ENCODE data around the gene AOAH.
"Not testable (repeated sequence)": the region's sequence is repeated elsewhere in the genome, so short reads cannot be mapped to it uniquely, and the experiment has no call there.

The AOAH gene

GRCh38 chr7:36736090-36736898 lies 12.0 kb upstream of the AOAH start:
- no peak for DNase-seq (ENCODE audit: low spot score)

GRCh38 chr7:36735172-36735571 lies 10.9 kb upstream of the AOAH start:
- no peak for DNase-seq (ENCODE audit: low spot score)

- DNase-seq (ENCODE audit: low spot score), result no peak
Measured at GRCh38 chr7:36734731-36735130, 10.4 kb upstream of the AOAH start.

GRCh38 chr7:36733411-36733810 lies 9.1 kb upstream of the AOAH start:
- no peak for DNase-seq (ENCODE audit: low spot score)

GRCh38 chr7:36732806-36733205 lies 8.5 kb upstream of the AOAH start:
- DNase-seq (ENCODE audit: low spot score), result no peak

- DNase-seq (ENCODE audit: low spot score), result no peak
Measured at GRCh38 chr7:36730046-36730445, 5.8 kb upstream of the AOAH start.

GRCh38 chr7:36728143-36728542 lies 3.8 kb upstream of the AOAH start:
- no peak for DNase-seq (ENCODE audit: low spot score)

- no peak for DNase-seq (ENCODE audit: low spot score)
Measured at GRCh38 chr7:36726806-36727503, 2.7 kb upstream of the AOAH start.

- no peak for DNase-seq (ENCODE audit: low spot score)
Measured at GRCh38 chr7:36726311-36726710, 2.0 kb upstream of the AOAH start.

- DNase-seq (ENCODE audit: low spot score), result no peak
Measured at GRCh38 chr7:36724996-36725395, 702 bp upstream of the AOAH start.

GRCh38 chr7:36723291-36723690 lies 1.0 kb downstream of the AOAH start:
- no peak for DNase-seq (ENCODE audit: low spot score)

GRCh38 chr7:36719083-36719632 lies 5.1 kb downstream of the AOAH start:
- DNase-seq (ENCODE audit: low spot score), result no peak

GRCh38 chr7:36717586-36717985 lies 6.7 kb downstream of the AOAH start:
- DNase-seq (ENCODE audit: low spot score), result no peak

GRCh38 chr7:36716802-36717201 lies 7.5 kb downstream of the AOAH start:
- not testable (repeated sequence) for DNase-seq (ENCODE audit: low spot score)

- no peak for DNase-seq (ENCODE audit: low spot score)
Measured at GRCh38 chr7:36712015-36712414, 12.3 kb downstream of the AOAH start.

GRCh38 chr7:36711256-36711655 lies 13.0 kb downstream of the AOAH start:
- no peak for DNase-seq (ENCODE audit: low spot score)

GRCh38 chr7:36710186-36710791 lies 14.0 kb downstream of the AOAH start:
- DNase-seq (ENCODE audit: low spot score), result no peak

GRCh38 chr7:36708767-36709166 lies 15.5 kb downstream of the AOAH start:
- DNase-seq (ENCODE audit: low spot score), result no peak

GRCh38 chr7:36707898-36708297 lies 16.4 kb downstream of the AOAH start:
- no peak for DNase-seq (ENCODE audit: low spot score)

GRCh38 chr7:36707465-36707864 lies 16.8 kb downstream of the AOAH start:
- no peak for DNase-seq (ENCODE audit: low spot score)

GRCh38 chr7:36703860-36704259 lies 20.4 kb downstream of the AOAH start:
- not testable (repeated sequence) for DNase-seq (ENCODE audit: low spot score)

- no peak for DNase-seq (ENCODE audit: low spot score)
Measured at GRCh38 chr7:36692456-36692855, 31.8 kb downstream of the AOAH start.

- no peak for DNase-seq (ENCODE audit: low spot score)
Measured at GRCh38 chr7:36691983-36692382, 32.3 kb downstream of the AOAH start.

Data from NAMALWA (cell line).